HG03280 (cell line): ENCODE measurements around the gene DECR2.

Source experiments
- ATAC-seq: cut with Tn5 transposase; IDR thresholded peaks from one replicate; pipeline ENCODE4 v1.9.1; 2021; ENCODE audit warnings: mild to moderate bottlenecking, moderate library complexity; ENCODE audit not compliant: unreplicated experiment

The DECR2 gene

DNA sequence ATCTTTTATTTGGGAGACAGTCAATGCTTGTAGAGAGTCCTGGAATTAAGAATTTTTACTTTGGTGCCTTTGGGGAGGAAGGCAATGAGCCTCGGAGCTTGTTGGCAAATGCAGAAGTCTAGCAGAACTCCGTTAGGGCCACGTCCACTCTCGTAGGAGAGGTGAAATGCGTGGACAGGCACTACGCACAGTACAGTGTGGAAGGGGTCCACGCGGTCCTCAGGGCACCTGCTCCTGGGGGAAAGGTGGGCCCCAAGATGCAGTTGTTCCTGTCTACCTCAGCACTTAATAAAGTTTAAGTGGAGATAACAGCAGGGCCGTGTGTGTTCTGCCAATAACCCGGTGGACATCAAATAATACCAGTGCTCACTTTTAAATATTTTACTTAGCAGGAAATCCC lies 25.6 kb downstream of the DECR2 start:
- no peak for ATAC-seq

DNA sequence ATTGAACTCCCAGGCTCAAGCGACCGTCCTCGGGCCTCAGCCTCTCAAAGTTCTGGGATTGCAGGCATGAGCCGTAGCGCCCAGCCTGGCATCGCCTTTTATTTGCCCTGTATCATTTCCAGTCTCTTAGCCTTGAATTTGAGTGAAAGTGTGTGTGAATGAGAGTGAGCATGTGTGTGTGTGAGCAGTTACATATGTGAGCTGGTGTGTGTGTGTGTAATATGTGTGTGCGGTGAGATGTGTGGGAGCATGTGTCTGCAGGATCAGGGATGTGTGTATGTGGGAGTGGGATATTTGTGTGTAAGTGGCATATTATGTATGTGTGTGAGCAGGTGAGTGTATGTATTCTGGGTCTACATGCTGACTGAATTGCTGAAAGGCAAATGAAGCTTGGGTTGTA lies 29.2 kb downstream of the DECR2 start:
- ATAC-seq = no peak

DNA sequence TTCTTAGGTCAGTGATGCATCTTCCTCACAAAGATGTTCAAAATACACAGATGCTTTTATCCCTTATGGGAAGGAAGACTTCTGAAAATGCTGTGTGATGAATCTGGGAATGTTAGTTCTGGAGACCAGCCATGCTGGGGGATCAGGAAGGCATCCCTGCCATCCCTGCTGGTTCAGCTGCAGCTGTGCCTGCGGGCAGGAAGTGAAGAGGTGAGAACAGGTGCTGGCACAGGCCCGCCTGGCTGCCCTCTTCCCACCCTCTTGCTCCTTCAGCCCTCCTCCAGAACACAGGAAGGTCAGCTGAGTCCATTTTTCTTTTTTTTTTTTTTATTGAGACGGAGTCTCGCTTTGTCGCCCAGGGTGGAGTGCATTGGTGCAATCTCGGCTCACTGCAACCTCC lies 38.9 kb downstream of the DECR2 start:
- ATAC-seq = no peak

DNA sequence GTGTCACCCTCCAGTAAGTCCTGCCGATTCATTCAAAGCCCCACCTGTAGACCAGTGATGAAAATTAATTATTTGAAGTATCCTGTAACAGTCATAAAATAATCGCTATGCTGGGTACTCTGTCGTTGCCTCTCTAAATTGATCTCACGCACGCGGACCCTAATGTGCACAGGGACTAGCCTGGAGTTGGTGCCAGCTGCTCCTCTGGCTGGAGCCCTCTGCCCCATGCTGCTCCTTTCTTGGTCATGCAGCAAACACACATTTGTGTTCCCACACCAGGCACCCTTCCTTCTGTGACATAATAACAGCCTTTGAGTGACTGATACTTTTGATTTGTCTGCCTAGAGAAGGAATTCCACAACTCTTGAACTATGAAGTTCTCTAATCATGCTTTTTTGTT lies 39.8 kb downstream of the DECR2 start:
- ATAC-seq = no peak

DNA sequence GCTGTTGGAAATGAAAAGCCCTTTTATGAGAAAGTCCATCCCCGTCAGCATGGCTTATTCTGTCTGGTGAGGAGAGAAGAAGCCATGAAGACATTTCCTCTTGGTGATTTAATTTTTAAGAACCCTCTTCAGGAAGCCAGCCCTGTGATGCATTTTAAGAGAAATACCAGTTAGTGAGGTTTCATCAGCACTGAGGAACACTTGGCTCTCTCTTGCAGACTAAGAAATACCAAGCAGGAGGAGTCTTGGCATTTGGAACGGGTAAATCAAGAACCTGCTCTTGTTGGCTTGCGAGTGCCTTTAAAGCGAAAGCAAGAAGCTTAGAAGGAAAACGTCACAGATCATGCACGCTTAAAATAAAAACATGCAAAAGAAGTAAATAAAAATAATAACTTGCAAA lies 41.3 kb downstream of the DECR2 start:
- no peak for ATAC-seq

DNA sequence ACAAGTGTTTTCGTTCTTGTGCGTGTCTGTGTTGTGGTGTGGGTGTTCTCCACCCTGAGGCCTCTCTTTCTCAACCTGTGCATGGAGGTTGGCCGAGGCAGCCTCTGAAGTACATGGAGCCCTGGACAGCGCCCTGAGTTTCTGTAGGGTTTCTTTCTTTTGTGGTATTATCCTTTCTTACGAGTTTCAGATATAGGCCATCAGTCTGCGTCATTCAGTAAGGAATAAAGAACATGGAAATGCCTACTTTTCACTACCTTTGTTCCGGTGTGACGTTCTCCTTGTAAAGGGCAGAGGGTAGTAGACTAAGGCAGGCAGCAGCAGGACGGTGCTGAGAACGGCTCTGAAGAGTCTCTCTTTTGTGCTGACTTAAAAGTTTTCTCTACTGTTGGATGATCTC lies 42.3 kb downstream of the DECR2 start:
- no peak for ATAC-seq

DNA sequence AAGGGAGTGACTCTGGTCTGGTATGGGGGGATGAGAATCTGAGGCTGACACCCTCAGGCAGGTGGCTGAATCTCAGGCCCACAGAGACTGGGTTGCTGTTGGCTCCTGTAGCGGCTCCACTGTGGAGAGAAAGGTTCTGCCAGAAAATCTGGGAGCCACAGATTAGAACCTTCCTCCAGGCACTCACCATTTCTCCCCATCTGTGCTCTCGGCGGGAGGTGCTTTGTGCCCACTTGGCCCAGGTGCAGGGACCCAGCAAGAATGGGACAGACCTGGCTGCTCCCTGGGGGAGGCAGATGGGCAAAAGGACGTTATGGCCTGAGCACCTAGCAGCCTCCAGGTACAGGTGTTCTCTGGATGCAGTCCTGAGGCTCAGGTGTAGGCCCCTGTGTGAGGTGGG lies 43.9 kb downstream of the DECR2 start:
- ATAC-seq = no peak

DNA sequence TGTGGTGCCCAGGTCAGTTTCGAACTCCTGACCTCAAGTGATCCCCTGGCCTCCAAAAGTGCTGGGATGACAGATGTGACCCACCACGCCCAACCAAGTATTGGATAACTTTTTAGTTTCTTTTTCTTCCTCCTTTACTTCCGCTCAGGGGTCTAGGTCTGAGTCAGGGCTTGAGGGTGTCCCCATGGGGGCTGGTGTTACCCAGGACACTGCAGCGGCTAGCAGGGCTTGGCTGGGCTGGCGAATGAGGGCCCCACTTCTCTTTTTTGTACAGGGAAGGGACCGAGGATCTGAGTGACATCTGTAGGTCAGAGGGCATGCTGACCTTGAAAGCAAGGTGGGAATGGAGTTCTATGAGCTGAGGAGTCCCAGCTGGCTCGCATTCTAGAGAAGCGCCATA lies 48.7 kb downstream of the DECR2 start:
- ATAC-seq = no peak

DNA sequence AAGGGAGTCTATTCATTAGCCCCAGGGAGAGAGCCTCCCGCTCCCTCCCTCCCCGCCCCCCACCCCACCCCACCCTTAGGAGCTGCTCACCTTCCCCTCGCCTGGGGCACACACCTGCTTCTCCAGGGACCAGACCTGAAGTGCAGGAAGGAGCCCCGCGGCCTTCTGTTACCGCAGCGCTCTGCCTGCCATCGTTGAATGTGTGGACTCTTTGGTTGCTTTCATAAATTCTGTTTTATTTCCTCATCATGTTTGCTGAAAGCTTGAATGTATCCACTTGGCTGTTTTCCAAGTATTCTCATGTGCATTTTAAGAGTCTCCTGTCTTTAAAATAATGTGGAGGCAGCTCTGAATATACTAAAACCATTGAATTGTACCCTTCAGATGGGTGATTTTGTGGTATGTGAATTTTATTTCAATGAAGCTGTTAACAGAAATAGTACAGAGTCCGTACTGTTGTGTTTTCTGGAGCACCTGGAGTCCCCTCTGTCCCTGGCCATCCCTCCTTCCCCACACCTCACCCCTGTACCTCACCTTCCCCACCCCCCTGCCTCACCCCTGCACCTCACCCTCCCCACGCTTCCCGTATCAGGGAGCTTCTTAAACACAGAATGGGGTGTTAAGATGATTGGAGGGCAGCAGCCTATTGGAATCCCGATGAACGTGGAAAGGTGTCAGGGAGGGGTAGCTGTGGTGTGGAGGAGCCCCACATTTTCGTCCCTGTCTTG lies 49.3 kb downstream of the DECR2 start:
- ATAC-seq = no peak

DNA sequence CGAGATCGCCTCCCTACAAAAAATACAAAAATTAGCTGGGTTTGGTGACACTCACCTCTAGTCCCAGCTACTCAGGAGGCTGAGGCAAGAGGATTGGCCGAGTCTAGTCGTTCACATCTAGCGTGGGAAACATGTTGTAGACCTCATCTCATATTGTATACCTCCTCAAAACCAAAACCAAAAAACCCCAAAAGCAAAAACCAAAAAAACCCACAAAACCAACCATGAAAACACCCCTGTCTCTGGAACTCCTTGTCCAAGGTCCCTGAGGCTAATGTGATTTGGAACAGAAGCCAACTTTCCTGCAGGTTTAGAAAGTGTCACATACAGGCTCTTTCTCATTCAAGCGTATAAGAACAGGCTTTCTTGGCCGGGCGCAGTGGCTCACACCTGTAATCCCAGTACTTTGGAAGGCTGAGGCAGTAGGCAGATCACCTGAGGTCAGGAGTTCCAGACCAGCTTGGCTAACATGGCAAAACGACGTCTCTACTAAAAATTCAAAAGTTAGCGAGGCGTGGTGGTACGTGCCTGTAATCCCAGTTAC lies 52.8 kb downstream of the DECR2 start:
- no peak for ATAC-seq

DNA sequence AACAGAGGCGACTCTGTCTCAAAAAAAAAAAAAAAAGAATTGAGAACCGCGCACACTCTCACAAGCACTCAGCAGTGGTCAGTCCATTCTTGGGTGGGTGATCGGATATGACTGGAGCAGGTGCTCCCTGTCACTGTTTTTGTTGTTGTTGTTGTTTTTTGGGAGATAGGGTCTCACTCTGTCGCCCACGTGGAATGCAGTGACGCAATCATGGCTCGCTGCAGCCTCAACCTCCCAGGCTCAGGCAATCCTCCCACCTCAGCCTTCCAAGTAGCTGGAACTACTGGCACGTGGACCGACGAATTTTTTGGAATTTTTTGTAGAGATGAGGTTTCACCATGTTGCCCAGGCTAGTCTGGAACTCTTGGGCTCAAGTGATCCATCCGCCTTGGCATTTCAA lies 53.8 kb downstream of the DECR2 start:
- no peak for ATAC-seq

DNA sequence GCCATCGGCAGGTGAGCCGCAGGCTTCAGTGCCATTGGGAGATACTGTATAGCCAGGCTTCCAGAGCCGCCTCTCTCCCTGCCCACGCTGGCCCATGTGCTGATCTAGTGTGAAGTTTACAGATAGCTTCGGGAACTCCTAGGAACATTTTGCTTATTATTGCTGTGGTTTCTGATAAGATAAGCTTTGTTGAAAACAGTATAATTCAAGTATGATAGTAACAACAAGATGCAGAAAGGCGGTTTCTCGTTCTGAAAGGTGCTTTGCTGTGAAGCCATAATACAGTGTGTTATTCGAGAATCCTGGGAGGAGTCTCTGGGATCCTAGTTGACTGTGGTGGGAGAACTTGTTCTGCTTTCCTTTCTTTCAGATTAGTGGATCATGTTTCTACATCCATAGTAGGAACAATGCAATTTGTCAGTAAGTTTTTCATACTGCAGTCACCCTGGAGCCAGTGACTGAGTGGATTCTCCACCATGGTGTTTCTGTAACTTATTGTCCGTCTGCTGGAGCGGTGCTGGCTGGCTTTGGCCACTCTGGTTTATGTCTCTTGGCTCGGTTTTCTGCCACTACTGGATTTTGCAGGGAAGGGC lies 55.3 kb downstream of the DECR2 start:
- no peak for ATAC-seq

DNA sequence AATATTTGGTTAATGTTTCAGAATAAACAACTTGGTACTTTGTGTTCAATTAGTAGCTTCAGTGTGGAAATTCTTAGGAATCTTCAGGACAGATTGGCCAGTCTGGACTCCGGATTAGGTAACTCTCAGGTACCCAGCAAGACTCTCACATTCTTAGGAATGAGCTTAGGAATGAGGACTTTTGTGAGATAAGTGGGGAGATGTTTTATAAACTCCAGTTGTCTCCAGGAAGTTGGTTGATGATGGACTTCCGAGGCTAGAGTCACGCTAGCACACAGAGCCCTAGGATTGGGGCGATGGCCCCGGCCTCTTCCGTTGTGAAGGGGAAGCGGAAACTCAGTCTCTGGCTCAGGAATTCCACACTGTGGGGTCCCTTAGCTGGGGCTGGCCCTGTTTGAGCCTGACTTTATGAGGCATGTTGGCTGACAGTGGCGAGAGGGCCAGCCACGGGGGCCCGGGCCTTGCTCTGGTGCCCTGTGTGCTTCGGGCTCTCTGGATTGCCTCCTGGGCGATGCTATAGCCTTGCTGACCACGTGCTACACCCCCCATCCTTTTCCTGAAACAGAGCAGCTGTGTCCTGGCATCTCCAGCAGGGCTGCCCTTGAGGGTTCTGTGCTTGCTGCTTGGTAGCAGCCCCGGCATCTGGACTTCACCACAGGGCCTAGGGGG lies 56.2 kb downstream of the DECR2 start:
- no peak for ATAC-seq

DNA sequence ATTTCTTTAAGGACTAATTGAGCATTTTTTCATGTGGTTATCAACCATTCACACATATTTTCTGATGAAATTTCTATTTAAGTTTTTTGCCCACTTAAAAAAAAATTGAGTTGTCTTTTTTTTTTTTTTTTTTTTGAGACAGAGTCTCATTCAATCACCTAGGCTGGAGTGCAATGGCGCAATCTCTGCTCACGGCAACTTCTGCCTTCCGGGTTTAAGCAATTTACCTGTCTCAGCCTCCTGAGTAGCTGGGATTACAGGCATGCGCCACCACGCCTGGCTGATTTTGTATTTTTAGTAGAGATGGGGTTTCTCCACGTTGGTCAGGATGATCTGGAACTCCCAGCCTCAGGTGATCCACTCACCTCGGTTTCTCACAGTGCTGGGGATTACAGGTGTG lies 58.1 kb downstream of the DECR2 start:
- ATAC-seq = no peak

DNA sequence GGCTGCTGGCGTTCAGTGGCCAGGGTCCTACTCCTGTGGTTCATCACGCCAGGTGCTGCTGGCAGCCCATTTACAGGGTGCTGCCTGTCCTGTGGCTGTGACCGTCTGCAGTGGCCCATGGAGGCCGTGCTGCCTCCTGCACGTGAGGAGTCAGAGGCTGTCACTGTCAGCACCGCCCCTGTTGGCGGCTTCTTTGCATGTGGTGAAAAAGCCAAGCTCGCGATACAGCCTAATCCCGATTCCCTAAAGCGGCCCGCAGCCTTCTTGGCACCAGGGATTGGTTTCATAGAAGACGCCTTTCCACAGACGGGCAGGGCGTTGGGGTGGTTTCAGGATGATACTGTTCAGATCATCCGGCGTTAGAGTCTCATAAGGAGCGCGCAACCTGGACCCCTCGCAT lies 59.1 kb downstream of the DECR2 start:
- no peak for ATAC-seq
